Measurements from ENCODE around the gene SLC8A1.

DNA sequence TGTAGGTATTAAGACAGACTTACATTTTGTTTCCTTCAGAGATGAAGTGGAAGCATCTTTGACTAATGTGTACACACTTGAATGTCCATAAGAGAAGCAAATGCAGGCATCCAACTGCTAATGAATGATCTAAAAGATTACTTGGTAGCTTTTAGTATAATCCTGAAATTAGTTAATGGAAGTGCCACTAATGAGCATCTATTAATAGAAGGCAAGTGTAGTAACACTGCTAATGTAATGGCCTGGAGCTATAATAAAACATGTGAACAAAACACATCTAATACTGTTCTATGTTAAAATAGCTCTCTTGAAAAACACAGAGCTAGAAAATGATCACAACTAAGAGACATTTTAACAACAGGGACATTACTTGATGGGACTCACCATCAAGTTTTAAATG lies 225.3 kb downstream of the SLC8A1 start:
- TF ChIP-seq POLR2AphosphoS5 (IDR thresholded peaks at IDR 0.05) (no peak), POLR2A (IDR thresholded peaks at IDR 0.05) (no peak)

Data from breast epithelium (tissue), 3 donors.